Left lung (tissue), 10 donors: ENCODE results near the gene CLEC7A. TPM values are rescaled to one million over a fixed set of nuclear protein-coding genes. Genes with fewer than 3 reads are reported as not detected.
A peak's percentile ranks its signal among the peaks of the same experiment; 100 is the strongest.

Experiments used
- ATAC-seq: fragments of 200-7000 bp; cut with Tn5 transposase; one replicate; pipeline ENCODE4 v1.9.1; 2020; ENCODE audit warnings: moderate library complexity
- DNase-seq, 4 donors: peaks; one replicate each; pipeline ENCODE4 v3.0.0-alpha.2; 2013 to 2020
- H3K27ac ChIP-seq, 2 donors: fragments of 200-600 bp; sonication (generic) in 1 of 2; one replicate each; pipeline versions ENCODE4 v1.5.0 to v1.8.0; 2020 to 2021
- H3K27me3 ChIP-seq, 2 donors: fragments of 200-600 bp; sonication (generic) in 1 of 2; one replicate each; pipeline versions ENCODE4 v1.5.0 to v1.8.0; 2020 to 2021
- H3K36me3 ChIP-seq, 2 donors: fragments of 200-600 bp; sonication (generic) in 1 of 2; one replicate each; pipeline versions ENCODE4 v1.5.0 to v1.8.0; 2020 to 2021
- H3K4me1 ChIP-seq, 2 donors: fragments of 200-600 bp; one replicate each; pipeline ENCODE4 v1.8.0; 2021
- H3K4me3 ChIP-seq, 2 donors: fragments of 200-600 bp; sonication (generic) in 1 of 2; one replicate each; pipeline versions ENCODE4 v1.5.0 to v1.8.0; 2020 to 2021; ENCODE audit warnings: mild to moderate bottlenecking in 1 of 2
- H3K9me3 ChIP-seq, 2 donors: fragments of 200-600 bp; sonication (generic) in 1 of 2; one replicate each; pipeline versions ENCODE4 v1.5.0 to v1.8.0; 2020 to 2021
- intact Hi-C, 2 donors: fragments of 100-400 bp; cut with DNase I; formaldehyde crosslinking; loops; one replicate each; pipeline versions ENCODE4 v1.11.2 to v1.14.2; 2022
- polyA plus RNA-seq, 6 donors: library from polyadenylated mRNA; unstranded; fragments of 120-200 nt; gene quantifications; one replicate each; pipeline ENCODE4 v1.2.1, GENCODE V29; 2013; ENCODE audit not compliant: insufficient read length in 6 of 6
- total RNA-seq, 2 donors: library from RNA; stranded (reverse); fragmentation: NEBNext Ultra II Directional; extraction: Animal tissue kit (Norgen Biotek cat#: 25700); gene quantifications; one replicate each; pipeline ENCODE4 v1.2.1, GENCODE V29; 2021
- TF ChIP-seq, protein P1 (sequence below), 2 donors: fragments of 200-600 bp; sonication (generic) in 1 of 2; IDR thresholded peaks; one replicate each; pipeline versions ENCODE4 v1.5.0 to v1.8.0; 2021; ENCODE audit warnings: antibody characterized with exemption in 2 of 2
- donor health status: DM: no; HTN: yes; CAD: no.
- donor health status: DM: no; HTN: no; CAD: no.

The CLEC7A gene
- total and polyA plus RNA-seq, 8 donors = 3.3 to 75.7 (median 3.9) TPM

DNA sequence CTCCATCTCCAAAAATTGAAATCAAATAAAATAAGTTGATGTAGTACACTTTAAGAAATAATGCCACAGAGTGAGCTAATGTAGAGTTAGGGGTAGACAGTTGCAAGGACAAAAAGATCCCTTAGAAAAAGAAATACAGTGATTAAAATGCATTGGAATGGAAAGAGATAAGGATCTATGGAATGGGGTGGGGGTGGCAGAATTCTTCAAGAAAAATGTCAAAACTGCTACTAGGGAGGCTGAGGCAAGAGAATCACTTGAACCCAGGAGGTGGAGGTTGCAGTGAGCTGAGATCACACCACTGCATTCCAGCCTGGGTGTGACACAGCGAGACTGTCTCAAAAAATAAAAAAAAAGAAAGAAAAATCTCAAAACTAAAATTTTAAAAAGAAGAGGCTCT is 35.4 kb upstream of the CLEC7A start:
- Histone ChIP-seq H3K36me3 (no peaks in the 10 kb centered on the region), H3K4me3 (peak overlapping the region in 1 of 2 donors; percentile 18), H3K9me3 (no peaks in the 10 kb centered on the region), H3K27ac (no peak overlapping the region), H3K27me3 (no peaks in the 10 kb centered on the region), H3K4me1 (peaks cover 0 to 33% of the 10 kb centered on the region in 2 donors)
- TF ChIP-seq, protein P1, sequence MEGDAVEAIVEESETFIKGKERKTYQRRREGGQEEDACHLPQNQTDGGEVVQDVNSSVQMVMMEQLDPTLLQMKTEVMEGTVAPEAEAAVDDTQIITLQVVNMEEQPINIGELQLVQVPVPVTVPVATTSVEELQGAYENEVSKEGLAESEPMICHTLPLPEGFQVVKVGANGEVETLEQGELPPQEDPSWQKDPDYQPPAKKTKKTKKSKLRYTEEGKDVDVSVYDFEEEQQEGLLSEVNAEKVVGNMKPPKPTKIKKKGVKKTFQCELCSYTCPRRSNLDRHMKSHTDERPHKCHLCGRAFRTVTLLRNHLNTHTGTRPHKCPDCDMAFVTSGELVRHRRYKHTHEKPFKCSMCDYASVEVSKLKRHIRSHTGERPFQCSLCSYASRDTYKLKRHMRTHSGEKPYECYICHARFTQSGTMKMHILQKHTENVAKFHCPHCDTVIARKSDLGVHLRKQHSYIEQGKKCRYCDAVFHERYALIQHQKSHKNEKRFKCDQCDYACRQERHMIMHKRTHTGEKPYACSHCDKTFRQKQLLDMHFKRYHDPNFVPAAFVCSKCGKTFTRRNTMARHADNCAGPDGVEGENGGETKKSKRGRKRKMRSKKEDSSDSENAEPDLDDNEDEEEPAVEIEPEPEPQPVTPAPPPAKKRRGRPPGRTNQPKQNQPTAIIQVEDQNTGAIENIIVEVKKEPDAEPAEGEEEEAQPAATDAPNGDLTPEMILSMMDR (IDR thresholded peaks at IDR 0.05) = no peak
- no peak for DNase-seq
- ATAC-seq = no peak
- intact Hi-C loops = no loop called here

DNA sequence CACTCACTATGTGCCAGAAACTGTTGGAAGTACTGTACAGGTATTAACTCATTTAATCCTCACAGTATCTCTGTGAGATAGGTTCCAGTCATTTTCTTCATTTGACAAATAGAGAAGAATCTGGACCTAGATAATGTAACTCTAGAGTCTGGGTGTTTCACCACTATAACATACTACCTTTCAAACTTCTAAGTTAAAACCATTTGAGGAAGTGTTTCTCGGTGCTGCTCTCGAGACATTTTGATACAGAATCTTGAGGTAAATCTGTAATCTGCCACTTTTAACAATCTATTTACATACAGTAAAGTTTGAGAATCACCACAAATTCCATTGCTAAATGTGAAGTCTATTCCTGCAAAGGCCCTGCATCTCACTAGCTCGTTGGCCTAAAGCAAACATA is 33.1 kb upstream of the CLEC7A start:
- ATAC-seq (no peak), DNase-seq (no peak)
- Histone ChIP-seq H3K4me1 (peaks cover 0 to 41% of the 10 kb centered on the region in 2 donors), H3K9me3 (no peaks in the 10 kb centered on the region), H3K27me3 (no peaks in the 10 kb centered on the region), H3K4me3 (no peak overlapping the region), H3K36me3 (no peaks in the 10 kb centered on the region), H3K27ac (no peak overlapping the region)
- intact Hi-C loops = no loop called here
- TF ChIP-seq, protein P1 (IDR thresholded peaks at IDR 0.05) = no peak

DNA sequence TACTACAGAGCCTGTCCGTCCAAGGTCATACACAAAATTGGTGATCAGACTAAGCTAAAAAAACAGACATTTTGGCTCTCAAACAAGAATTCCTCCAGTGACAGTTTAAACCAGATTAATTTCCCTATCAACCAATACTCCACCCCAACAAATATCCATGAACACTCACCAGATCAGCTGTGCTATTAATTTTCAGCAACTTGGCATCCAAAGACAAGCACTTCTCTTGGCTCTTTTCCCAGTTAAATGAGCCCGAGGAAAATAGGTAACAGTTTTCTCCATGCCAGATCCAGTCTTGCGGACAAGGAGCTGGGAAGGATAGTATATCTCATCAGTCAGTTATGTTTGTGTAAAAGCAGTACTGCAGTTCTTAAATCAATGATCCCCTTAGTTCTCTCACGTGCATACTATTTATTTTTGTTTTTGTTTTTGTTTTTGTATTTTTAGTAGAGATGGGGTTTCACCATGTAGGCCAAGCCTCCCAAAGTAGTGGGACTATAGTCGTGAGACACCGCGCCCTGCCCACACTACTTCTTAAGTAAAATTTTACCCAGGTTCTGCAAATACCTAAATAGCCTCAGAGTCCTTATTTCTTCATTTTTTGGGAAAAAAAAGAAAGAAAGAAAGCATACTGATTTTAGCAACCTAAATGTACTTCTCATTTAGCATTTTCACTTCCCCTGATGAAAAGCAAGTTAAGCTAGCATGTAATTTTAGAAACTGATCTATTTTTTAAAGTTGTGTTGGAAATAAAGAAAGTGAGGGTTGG is 30.8 kb upstream of the CLEC7A start:
- DNase-seq (no peak), ATAC-seq (no peak)
- H3K4me3 ChIP-seq = no peak overlapping the region
- TF ChIP-seq, protein P1 (IDR thresholded peaks at IDR 0.05) = no peak
- no peaks in the 10 kb centered on the region for H3K9me3 ChIP-seq
- H3K27ac ChIP-seq = peak overlapping the region in 1 of 2 donors; percentile 16
- H3K27me3 ChIP-seq = no peaks in the 10 kb centered on the region
- intact Hi-C loops = no loop called here
- peaks cover 0 to 28% of the 10 kb centered on the region in 2 donors for H3K4me1 ChIP-seq
- no peaks in the 10 kb centered on the region for H3K36me3 ChIP-seq

DNA sequence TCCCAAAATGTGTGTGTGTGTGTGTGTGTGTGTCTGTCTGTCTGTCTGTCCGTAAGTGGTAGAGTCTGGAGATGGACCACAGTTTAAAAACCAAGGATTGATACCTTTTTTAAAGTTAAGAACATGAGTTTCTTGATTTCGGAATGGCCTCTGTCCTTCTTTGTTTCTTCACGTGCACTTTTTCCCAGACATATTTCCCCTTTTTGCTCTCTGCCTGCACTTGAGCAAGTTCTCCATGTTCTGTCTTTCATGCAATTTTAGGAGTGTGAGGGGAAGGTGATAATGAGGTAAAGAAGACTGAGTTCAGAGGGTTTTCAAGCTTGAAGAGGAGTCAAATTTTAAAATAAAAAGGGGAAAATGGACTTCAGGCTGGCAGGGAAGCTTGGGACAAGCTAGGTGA is 29.3 kb upstream of the CLEC7A start:
- Histone ChIP-seq H3K4me1 (peaks cover 0 to 36% of the 10 kb centered on the region in 2 donors), H3K27ac (no peak overlapping the region), H3K9me3 (no peaks in the 10 kb centered on the region), H3K36me3 (no peaks in the 10 kb centered on the region), H3K27me3 (no peaks in the 10 kb centered on the region), H3K4me3 (no peak overlapping the region)
- intact Hi-C loops = no loop called here
- DNase-seq (no peak), ATAC-seq (no peak)
- TF ChIP-seq, protein P1 (IDR thresholded peaks at IDR 0.05) = no peak

DNA sequence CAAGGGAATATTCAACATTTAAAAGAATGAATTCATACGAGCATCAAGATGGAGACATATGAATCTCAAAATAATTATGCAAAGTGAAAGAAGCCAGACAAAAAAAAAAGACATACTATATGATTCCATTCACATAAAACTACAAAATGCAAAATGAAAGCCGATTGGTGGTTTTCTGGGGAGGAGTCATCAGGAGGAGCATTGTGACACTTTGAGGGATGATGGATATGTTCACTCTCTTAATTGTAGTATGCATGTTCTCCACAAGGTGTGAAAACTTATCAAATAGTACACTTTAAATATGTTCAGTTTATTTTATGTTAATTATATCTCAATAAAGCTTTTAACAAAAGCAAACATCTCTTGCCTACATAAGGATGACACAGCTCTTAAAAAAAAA is 28.4 kb upstream of the CLEC7A start:
- no peak overlapping the region for H3K4me3 ChIP-seq
- TF ChIP-seq, protein P1 (IDR thresholded peaks at IDR 0.05) = no peak
- no peaks in the 10 kb centered on the region for H3K36me3 ChIP-seq
- DNase-seq = no peak
- peaks cover 0 to 43% of the 10 kb centered on the region in 2 donors for H3K4me1 ChIP-seq
- H3K27me3 ChIP-seq = no peaks in the 10 kb centered on the region
- no peaks in the 10 kb centered on the region for H3K9me3 ChIP-seq
- ATAC-seq = no peak
- intact Hi-C loops = no loop called here
- H3K27ac ChIP-seq = no peak overlapping the region
